GM18508 (cell line): ENCODE data around the gene SLC36A3.
A peak's percentile ranks its signal among the peaks of the same experiment; 100 is the strongest.
"Not testable (repeated sequence)": the region's sequence is repeated elsewhere in the genome, so short reads cannot be mapped to it uniquely, and the experiment has no call there.

ENCODE experiments used
- ATAC-seq: cut with Tn5 transposase; IDR thresholded peaks from one replicate; pipeline ENCODE4 v1.9.1; 2021; ENCODE audit warnings: moderate number of reproducible peaks; ENCODE audit not compliant: insufficient read depth, unreplicated experiment

Gene SLC36A3

GRCh38 chr5:151309821-151310220, 6.3 kb upstream of the SLC36A3 start:
- ATAC-seq = not testable (repeated sequence)

GRCh38 chr5:151309266-151309665, 5.7 kb upstream of the SLC36A3 start:
- not testable (repeated sequence) for ATAC-seq

- ATAC-seq = no peak
These were observed 5.3 kb downstream of the SLC36A3 start for GRCh38 chr5:151298063-151298855.

- no peak for ATAC-seq
These were observed 6.6 kb downstream of the SLC36A3 start for GRCh38 chr5:151296974-151297373.

- no peak for ATAC-seq
These were observed 7.1 kb downstream of the SLC36A3 start for GRCh38 chr5:151296478-151296830.

- ATAC-seq = no peak
These were observed 7.6 kb downstream of the SLC36A3 start for GRCh38 chr5:151295791-151296477.

- ATAC-seq = no peak
These were observed 8.4 kb downstream of the SLC36A3 start for GRCh38 chr5:151295138-151295537.

GRCh38 chr5:151293624-151294023, 9.9 kb downstream of the SLC36A3 start:
- ATAC-seq = no peak

GRCh38 chr5:151288180-151288579, 15.4 kb downstream of the SLC36A3 start:
- no peak for ATAC-seq

- ATAC-seq = no peak
These were observed 17.3 kb downstream of the SLC36A3 start for GRCh38 chr5:151286246-151286645.

GRCh38 chr5:151285683-151286082, 17.9 kb downstream of the SLC36A3 start:
- ATAC-seq = no peak

- no peak for ATAC-seq
These were observed 19.1 kb downstream of the SLC36A3 start for GRCh38 chr5:151284392-151284967.

GRCh38 chr5:151283120-151283825, 20.3 kb downstream of the SLC36A3 start:
- ATAC-seq = no peak

- ATAC-seq = no peak
These were observed 22.4 kb downstream of the SLC36A3 start for GRCh38 chr5:151281001-151281639.

- no peak for ATAC-seq
These were observed 23.1 kb downstream of the SLC36A3 start for GRCh38 chr5:151280443-151280842.

GRCh38 chr5:151278845-151279244, 24.7 kb downstream of the SLC36A3 start:
- ATAC-seq = no peak

GRCh38 chr5:151275803-151276202, 27.8 kb downstream of the SLC36A3 start:
- no peak for ATAC-seq

GRCh38 chr5:151274666-151275065, 28.9 kb downstream of the SLC36A3 start:
- no peak for ATAC-seq

GRCh38 chr5:151271336-151271735, 32.2 kb downstream of the SLC36A3 start:
- no peak for ATAC-seq

GRCh38 chr5:151270599-151270998, 33.0 kb downstream of the SLC36A3 start:
- peak; percentile 85 for ATAC-seq
